PC-9 (cell line): ENCODE results near the gene IL6R. TPM values are rescaled to one million over a fixed set of nuclear protein-coding genes. Genes with fewer than 3 reads are reported as not detected.
A peak's percentile ranks its signal among the peaks of the same experiment; 100 is the strongest.

Source experiments
- BruUV-seq: library from RNA; stranded (reverse); fragments of 400-500 nt; replicated peaks from 2 replicates; lab custom pipeline; 2021; lab: Mats Ljungman, UMichigan
- CTCF ChIA-PET: fragments of 300-600 bp; sonication (Branson Sonifier 250); formaldehyde crosslinking; loops from one replicate; lab custom pipeline; 2022; ENCODE audit warnings: antibody characterized with exemption; lab: Charles Lee
- POLR2A ChIA-PET: fragments of 300-600 bp; sonication (Branson Sonifier 250); formaldehyde crosslinking; loops from one replicate; lab custom pipeline; 2022; ENCODE audit warnings: antibody characterized with exemption; ENCODE audit not compliant: unreplicated experiment; lab: Charles Lee
- DNase-seq, 2 experiments: peaks; one replicate each; pipeline versions ENCODE4 v3.0.0 to v3.0.0-alpha.2; 2015 to 2022; ENCODE audit warnings: mixed read lengths in 1 of 2
- H2AFZ ChIP-seq: fragments of 200-600 bp; sonication (generic); 2 replicates; pipeline ENCODE4 v1.8.1; 2017; ENCODE audit warnings: antibody characterized with exemption
- H3F3A ChIP-seq: fragments of 200-600 bp; sonication (generic); 2 replicates; pipeline ENCODE4 v1.8.1; 2017; ENCODE audit warnings: antibody characterized with exemption, mild to moderate bottlenecking, low read depth; ENCODE audit not compliant: insufficient read depth
- H3K27ac ChIP-seq: fragments of 200-600 bp; sonication (generic); 2 replicates; pipeline ENCODE4 v1.6.1; 2016; ENCODE audit warnings: mixed run types
- H3K27me3 ChIP-seq: fragments of 200-600 bp; sonication (generic); 2 replicates; pipeline ENCODE4 v1.6.1; 2016; ENCODE audit warnings: low read depth, mixed run types; ENCODE audit not compliant: insufficient read depth
- H3K36me3 ChIP-seq: fragments of 200-600 bp; sonication (generic); 2 replicates; pipeline ENCODE4 v1.6.1; 2016; ENCODE audit warnings: low read depth, mixed run types
- H3K4me1 ChIP-seq: fragments of 200-600 bp; sonication (generic); replicated peaks from 2 replicates; pipeline ENCODE4 v1.6.1; 2016; ENCODE audit warnings: mixed run types; ENCODE audit not compliant: insufficient read depth
- H3K4me2 ChIP-seq: fragments of 200-600 bp; sonication (generic); 2 replicates; pipeline ENCODE4 v1.6.1; 2017; ENCODE audit warnings: mixed run types
- H3K4me3 ChIP-seq: fragments of 200-600 bp; sonication (generic); 2 replicates; pipeline ENCODE4 v1.6.1; 2016; ENCODE audit warnings: mixed run types
- H3K79me2 ChIP-seq: fragments of 200-600 bp; sonication (generic); 2 replicates; pipeline ENCODE4 v1.6.1; 2017; ENCODE audit warnings: low read depth, mixed run types
- H3K9me2 ChIP-seq: fragments of 200-600 bp; sonication (generic); 2 replicates; pipeline ENCODE4 v1.8.1; 2017; ENCODE audit warnings: mild to moderate bottlenecking; ENCODE audit not compliant: insufficient read depth
- H3K9me3 ChIP-seq: fragments of 200-600 bp; sonication (generic); 2 replicates; pipeline ENCODE4 v1.8.1; 2016; ENCODE audit warnings: low read depth; ENCODE audit not compliant: insufficient read depth
- H4K20me1 ChIP-seq: fragments of 200-600 bp; sonication (generic); 2 replicates; pipeline ENCODE4 v1.8.1; 2017; ENCODE audit not compliant: insufficient read depth
- EZH2 ChIP-seq: fragments of 200-600 bp; sonication (generic); IDR thresholded peaks from 2 replicates; pipeline ENCODE4 v1.8.0; 2017; ENCODE audit warnings: antibody characterized with exemption, low read depth
- intact Hi-C: fragments of 100-400 bp; cut with micrococcal nuclease; formaldehyde crosslinking; loops from one replicate; pipeline ENCODE4 v1.10.0; 2022; ENCODE audit not compliant: unreplicated experiment
- total RNA-seq: library from RNA; stranded (reverse); gene quantifications from 2 replicates; pipeline ENCODE4 v1.2.3, GENCODE V29; 2021
- TF ChIP-seq, protein P1 (sequence below): fragments of 200-600 bp; sonication (generic); conservative IDR thresholded peaks from 2 replicates; pipeline ENCODE4 v1.6.1; 2017; ENCODE audit warnings: mixed run types, antibody characterized with exemption, mild to moderate bottlenecking, moderate library complexity

IL6R gene
- total RNA-seq, 1 experiment from 2014 or later, result 3.2 TPM

DNA sequence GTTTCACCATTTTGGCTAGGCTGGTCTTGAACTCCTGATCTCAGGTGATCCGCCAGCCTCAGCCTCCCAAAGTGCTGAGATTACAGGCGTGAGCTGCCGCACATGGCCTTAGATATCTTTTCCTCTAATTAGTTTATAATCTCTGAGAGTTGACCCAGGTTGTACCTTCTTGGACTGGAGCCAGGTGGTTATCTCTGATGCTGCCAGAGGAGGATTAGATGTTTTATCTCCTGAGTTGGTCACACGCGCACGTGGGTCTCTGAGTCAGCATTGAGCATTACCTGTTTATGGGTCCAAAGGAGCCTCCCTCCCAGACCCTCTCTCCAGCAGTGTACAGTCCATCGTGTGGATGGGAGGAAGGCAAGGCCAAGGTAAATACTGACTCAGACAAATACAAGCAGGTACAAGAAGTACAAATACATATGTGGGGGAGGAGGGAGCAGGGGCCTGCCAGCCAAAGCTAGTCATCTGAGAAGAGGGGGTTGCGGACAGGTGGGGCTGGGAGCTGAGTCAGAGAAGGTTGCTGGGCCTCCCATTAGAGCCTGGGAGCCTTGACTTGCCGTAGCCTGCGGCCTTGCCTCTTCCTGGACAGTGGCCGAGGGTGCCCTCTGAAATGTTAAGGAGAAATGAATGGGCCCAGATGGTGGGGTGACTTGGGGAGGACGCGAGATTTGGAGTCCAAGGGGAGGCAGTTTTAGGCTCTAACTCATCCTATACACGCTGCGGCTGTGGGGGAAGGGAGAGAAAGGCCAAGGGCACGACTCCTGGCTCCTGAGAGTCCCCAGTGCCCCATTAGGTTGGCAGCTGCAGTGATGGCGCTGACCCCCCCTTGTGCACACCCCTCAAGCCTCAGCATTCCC lies 13.1 kb downstream of the IL6R start:
- intact Hi-C loops, result loop anchor here (1.0 to 2.0 kb wide), 3 partner anchors 12 to 61 kb away; no protein-coding TSS in a partner anchor
- Histone ChIP-seq H3K4me2 (peak overlapping the region; percentile 70), H3K27me3 (no peaks in the 10 kb centered on the region), H3F3A (peaks cover 30% of the 10 kb centered on the region), H2AFZ (no peak overlapping the region), H3K9me3 (no peaks in the 10 kb centered on the region), H3K4me3 (no peak overlapping the region; the same call in 1 of the 2 replicates), H3K4me1 (peaks cover 44% of the 10 kb centered on the region), H3K79me2 (no peaks in the 10 kb centered on the region), H3K36me3 (no peaks in the 10 kb centered on the region), H4K20me1 (no peaks in the 10 kb centered on the region; the same call in 1 of the 2 replicates), H3K27ac (peak overlapping the region; percentile 66), H3K9me2 (no peaks in the 10 kb centered on the region)
- ChIA-PET CTCF (interaction anchor here (0.5 kb wide), 1 partner anchor 27 kb away, joined by 5 read pairs; no protein-coding TSS in a partner anchor), POLR2A (interaction anchor here (0.5 to 0.7 kb wide), 5 partner anchors 26 to 646 kb away, joined by 3 to 5 read pairs (median 4); partner anchors contain the start of gene ADAR)
- TF ChIP-seq EZH2, result no peak
- TF ChIP-seq, protein P1, sequence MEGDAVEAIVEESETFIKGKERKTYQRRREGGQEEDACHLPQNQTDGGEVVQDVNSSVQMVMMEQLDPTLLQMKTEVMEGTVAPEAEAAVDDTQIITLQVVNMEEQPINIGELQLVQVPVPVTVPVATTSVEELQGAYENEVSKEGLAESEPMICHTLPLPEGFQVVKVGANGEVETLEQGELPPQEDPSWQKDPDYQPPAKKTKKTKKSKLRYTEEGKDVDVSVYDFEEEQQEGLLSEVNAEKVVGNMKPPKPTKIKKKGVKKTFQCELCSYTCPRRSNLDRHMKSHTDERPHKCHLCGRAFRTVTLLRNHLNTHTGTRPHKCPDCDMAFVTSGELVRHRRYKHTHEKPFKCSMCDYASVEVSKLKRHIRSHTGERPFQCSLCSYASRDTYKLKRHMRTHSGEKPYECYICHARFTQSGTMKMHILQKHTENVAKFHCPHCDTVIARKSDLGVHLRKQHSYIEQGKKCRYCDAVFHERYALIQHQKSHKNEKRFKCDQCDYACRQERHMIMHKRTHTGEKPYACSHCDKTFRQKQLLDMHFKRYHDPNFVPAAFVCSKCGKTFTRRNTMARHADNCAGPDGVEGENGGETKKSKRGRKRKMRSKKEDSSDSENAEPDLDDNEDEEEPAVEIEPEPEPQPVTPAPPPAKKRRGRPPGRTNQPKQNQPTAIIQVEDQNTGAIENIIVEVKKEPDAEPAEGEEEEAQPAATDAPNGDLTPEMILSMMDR, result no peak
- peak; percentile 92 to 98 for DNase-seq
- BruUV-seq, result no TSS peak

DNA sequence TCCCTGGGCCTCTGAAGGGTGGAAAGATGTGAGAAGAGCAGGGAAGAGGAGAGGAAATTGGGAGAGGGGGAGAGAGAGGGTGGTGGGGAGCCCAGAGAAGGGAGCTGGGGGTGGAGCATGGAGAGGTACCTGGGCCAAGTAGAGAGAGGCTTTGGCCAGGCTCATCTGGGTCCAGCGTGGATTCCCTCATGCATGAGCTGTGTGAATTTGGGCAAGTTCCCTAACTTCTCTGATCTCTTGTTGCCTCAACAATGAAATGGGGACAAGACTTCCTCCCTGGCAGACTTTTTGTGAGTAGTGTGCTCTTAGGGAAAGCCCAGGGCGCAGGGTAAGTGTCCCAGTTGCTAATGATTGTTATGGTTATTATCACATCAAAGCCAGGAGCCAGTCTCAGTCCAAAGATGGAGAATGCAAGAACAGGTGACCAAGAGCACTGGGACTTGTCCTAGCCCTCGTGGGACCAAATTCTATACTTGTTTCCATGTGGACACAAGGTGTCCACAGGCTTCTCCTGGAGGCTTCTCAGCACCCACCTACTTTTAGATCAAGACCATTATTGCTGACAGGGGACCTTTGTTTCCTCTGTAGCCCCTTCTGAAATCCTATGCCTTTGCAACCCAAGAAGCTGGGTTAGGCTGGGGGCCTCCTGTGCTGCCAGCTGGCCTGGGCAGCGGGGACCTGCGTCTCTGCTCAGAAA lies 13.9 kb downstream of the IL6R start:
- DNase-seq, result no peak
- Histone ChIP-seq H3K36me3 (no peaks in the 10 kb centered on the region), H3K27ac (peak overlapping the region; percentile 66), H3K27me3 (no peaks in the 10 kb centered on the region), H3K4me3 (no peak overlapping the region; the same call in 1 of the 2 replicates), H3K9me2 (no peaks in the 10 kb centered on the region), H3K4me2 (peak overlapping the region; percentile 70), H3F3A (peaks cover 38% of the 10 kb centered on the region), H2AFZ (no peak overlapping the region), H3K79me2 (no peaks in the 10 kb centered on the region), H3K9me3 (no peaks in the 10 kb centered on the region), H4K20me1 (no peaks in the 10 kb centered on the region; the same call in 1 of the 2 replicates), H3K4me1 (peaks cover 52% of the 10 kb centered on the region)
- ChIA-PET POLR2A (interaction anchor here (0.5 to 0.7 kb wide), 5 partner anchors 15 to 646 kb away, joined by 3 to 11 read pairs (median 5); partner anchors contain the start of gene ADAR), CTCF (interaction anchor here (0.5 kb wide), 1 partner anchor 26 kb away, joined by 5 read pairs; no protein-coding TSS in a partner anchor)
- intact Hi-C loops, result loop anchor here (1.0 to 2.0 kb wide), 3 partner anchors 13 to 60 kb away; no protein-coding TSS in a partner anchor
- TF ChIP-seq EZH2, result no peak
- TF ChIP-seq, protein P1, result no peak
- BruUV-seq, result no TSS peak
